22Rv1 (cell line): ENCODE data around the gene C1orf167.

Experiments
- H3K27ac ChIP-seq: fragments of 450-650 bp; 2 replicates; pipeline ENCODE4 v1.5.1; 2017
- ZFX ChIP-seq: fragments of 450-650 bp; IDR thresholded peaks from 2 replicates; pipeline ENCODE4 v1.6.1; 2017; ENCODE audit warnings: antibody characterized with exemption, borderline replicate concordance
- TF ChIP-seq, protein P1 (sequence below): fragments of 450-650 bp; IDR thresholded peaks from 2 replicates; pipeline ENCODE4 v1.5.1; 2017; ENCODE audit warnings: mild to moderate bottlenecking

Gene C1orf167

GRCh38 chr1:11761988-11762406 is at the start of gene C1orf167:
Gene C1orf167, plus strand, starts transcription at chr1:11762193. Its CDS starts 2,208 bp downstream, at chr1:11764401.
- H3K27ac ChIP-seq: no peak within 1 kb of the TSS
- TF ChIP-seq ZFX: no peak
- TF ChIP-seq, protein P1, sequence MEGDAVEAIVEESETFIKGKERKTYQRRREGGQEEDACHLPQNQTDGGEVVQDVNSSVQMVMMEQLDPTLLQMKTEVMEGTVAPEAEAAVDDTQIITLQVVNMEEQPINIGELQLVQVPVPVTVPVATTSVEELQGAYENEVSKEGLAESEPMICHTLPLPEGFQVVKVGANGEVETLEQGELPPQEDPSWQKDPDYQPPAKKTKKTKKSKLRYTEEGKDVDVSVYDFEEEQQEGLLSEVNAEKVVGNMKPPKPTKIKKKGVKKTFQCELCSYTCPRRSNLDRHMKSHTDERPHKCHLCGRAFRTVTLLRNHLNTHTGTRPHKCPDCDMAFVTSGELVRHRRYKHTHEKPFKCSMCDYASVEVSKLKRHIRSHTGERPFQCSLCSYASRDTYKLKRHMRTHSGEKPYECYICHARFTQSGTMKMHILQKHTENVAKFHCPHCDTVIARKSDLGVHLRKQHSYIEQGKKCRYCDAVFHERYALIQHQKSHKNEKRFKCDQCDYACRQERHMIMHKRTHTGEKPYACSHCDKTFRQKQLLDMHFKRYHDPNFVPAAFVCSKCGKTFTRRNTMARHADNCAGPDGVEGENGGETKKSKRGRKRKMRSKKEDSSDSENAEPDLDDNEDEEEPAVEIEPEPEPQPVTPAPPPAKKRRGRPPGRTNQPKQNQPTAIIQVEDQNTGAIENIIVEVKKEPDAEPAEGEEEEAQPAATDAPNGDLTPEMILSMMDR: no peak

DNA sequence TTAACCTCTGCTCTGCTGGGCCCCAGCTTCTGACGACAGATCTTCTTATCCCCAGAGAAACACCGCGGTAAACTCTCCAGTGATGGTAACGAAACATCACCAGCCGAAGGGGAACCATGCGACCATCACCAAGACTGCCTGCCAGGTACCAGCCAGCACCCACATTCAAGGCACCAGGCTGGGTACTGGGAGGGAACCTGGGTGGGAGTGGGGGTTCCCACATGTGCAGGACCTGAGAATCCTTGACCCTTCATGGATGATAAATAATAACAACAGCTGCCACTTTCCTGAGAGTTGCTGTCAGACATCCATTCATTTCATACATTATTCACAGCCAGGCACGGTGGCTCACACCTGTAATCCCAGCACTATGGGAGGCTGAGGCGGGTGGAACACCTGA is 49.7 kb upstream of the C1orf167 start:
- TF ChIP-seq ZFX: no peak
- TF ChIP-seq, protein P1: no peak

GRCh38 chr1:11713095-11713494 is 48.9 kb upstream of the C1orf167 start:
- no peak for TF ChIP-seq ZFX
- TF ChIP-seq, protein P1: no peak
- no peak overlapping the region for H3K27ac ChIP-seq

More for the DNA sequence above, 49.7 kb upstream of the C1orf167 start:
- no peak overlapping the region for H3K27ac ChIP-seq

DNA sequence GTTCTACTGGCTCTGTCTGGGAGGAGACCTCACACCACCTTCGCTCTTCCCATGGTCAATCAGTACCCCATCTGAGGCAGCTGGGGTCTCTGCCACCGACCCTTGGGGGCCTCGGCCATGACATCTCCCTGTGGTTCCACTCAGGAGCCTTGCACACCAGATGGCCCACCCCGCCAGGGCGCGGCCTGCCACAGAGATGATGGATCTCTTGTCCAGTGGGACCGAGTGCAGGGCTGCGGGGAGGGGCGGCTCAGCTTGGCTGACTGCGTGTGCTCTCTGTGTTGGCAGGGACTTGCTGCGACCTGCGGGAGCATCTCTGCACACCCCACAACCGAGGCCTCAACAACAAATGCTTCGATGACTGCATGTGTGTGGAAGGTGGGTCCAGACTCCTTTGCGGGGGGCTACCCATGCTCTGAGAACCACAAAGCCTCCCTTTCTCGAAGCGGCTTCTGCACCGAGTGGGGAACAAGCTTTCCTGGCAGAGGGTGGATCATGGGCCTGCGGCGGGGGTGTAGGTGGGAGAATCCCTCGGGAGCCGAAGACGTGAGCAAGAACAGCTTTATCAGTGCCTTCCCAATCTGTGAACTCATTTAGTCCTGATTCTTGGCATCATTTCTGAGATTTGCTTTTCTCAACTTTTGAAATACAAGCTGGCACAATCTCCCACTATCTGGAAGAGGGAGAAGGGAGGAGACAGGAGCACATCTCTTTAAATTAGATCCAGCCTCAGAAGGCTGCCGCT is 47.0 kb upstream of the C1orf167 start:
- TF ChIP-seq ZFX: no peak
- TF ChIP-seq, protein P1: no peak

GRCh38 chr1:11719313-11720032 is 42.5 kb upstream of the C1orf167 start:
- peak overlapping the region; percentile 43 for H3K27ac ChIP-seq
- TF ChIP-seq, protein P1: peak; percentile 96
- no peak for TF ChIP-seq ZFX

More for the DNA sequence above, 47.0 kb upstream of the C1orf167 start:
- H3K27ac ChIP-seq: no peak overlapping the region

DNA sequence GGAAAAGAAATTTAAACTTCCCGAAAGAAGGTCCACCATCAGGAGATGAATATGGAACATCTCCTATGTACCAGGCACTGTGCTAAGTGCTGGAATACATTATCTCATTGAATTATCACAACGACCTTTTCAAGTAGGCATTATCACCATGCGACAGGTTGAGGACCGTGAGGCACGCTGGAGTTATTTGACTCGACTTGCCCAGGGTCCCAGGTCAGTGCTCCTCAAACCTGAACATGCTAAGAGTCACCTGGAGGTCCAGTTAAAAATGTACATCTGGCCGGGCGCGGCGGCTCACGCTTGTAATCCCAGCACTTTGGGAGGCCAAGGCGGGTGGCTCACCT is 42.0 kb upstream of the C1orf167 start:
- TF ChIP-seq, protein P1: peak; percentile 2
- TF ChIP-seq ZFX: no peak
- H3K27ac ChIP-seq: no peak overlapping the region

DNA sequence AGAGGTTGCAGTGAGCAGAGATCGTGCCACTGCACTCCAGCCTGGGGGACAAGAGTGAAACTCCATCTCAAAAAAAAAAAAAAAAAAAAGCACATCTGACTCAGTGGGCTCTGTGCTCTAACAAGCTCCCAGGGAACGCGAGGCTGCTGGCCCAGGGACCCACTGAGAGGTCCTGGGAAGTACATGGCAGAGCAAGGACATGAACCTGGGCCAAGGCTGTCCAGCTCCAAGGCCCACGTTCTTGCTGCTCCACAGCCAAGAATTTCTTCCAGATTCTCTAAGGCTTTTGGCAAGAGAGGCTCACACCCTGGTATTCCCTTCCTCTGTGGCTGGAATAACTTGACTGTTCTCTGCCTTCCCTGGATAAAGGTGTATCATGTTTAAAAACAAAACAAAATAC is 41.5 kb upstream of the C1orf167 start:
- TF ChIP-seq ZFX: no peak
- TF ChIP-seq, protein P1: no peak
- no peak overlapping the region for H3K27ac ChIP-seq
